AG04450 (cell line): Measurements from ENCODE around the gene SMCO2. TPM values are rescaled to one million over a fixed set of nuclear protein-coding genes. Genes with fewer than 3 reads are reported as not detected.

Source experiments
- CTCF ChIA-PET: fragments of 300-600, 350-600 bp; formaldehyde crosslinking; extraction: SDS; loops from one replicate; lab custom pipeline; 2022; ENCODE audit warnings: antibody characterized with exemption, inconsistent platforms; lab: Charles Lee
- POLR2A ChIA-PET: fragments of 350-600 bp; formaldehyde crosslinking; extraction: SDS; loops from one replicate; lab custom pipeline; 2021; ENCODE audit warnings: antibody characterized with exemption, inconsistent platforms; lab: Yijun Ruan, JAX
- DNase-seq: peaks from one replicate; pipeline ENCODE4 v3.0.0-alpha.2; 2011; ENCODE audit warnings: low read depth, low spot score
- H3K27ac ChIP-seq: one replicate; pipeline ENCODE4 v1.5.1; 2012; ENCODE audit warnings: low read depth, low read length, control low read depth
- H3K27me3 ChIP-seq: one replicate; pipeline ENCODE4 v1.6.0; 2012; ENCODE audit warnings: low read length; ENCODE audit not compliant: control insufficient read depth, insufficient read depth
- H3K4me3 ChIP-seq: 2 replicates; pipeline ENCODE4 v1.5.1; 2011; ENCODE audit warnings: mild to moderate bottlenecking, low read depth, low read length, control low read depth
- H3K9me3 ChIP-seq: 2 replicates; pipeline ENCODE4 v1.5.1; 2012; ENCODE audit warnings: low read length; ENCODE audit not compliant: control insufficient read depth, insufficient read depth
- CTCF ChIP-seq: IDR thresholded peaks from 2 replicates; pipeline ENCODE4 v1.5.1; 2011; ENCODE audit warnings: low read depth, low read length, control low read depth, inconsistent platforms
- polyA plus RNA-seq: library from polyadenylated mRNA; depleted of rRNA; stranded (reverse); fragments of >200 nt; gene quantifications from 2 replicates; pipeline ENCODE4 v1.2.3, GENCODE V29; 2011

Gene SMCO2
- polyA plus RNA-seq, 1 experiment, result 0.55 TPM

- TF ChIP-seq CTCF, result no peak
- Histone ChIP-seq H3K27me3 (no peaks in the 10 kb centered on the region), H3K9me3 (no peaks in the 10 kb centered on the region), H3K4me3 (no peak overlapping the region), H3K27ac (no peak overlapping the region)
- ChIA-PET CTCF (interaction anchor here (0.8 kb wide), 1 partner anchor 105 kb away, joined by 3 read pairs; no protein-coding TSS in a partner anchor), POLR2A (no interaction called here)
- DNase-seq, result no peak
These were observed 101.1 kb downstream of the SMCO2 start for GRCh38 chr12:27547592-27547991.

- POLR2A ChIA-PET, result interaction anchor here (2.2 kb wide), 1 partner anchor 25 kb away, joined by 11 read pairs; the partner anchor contains the start of gene PPFIBP1
- TF ChIP-seq CTCF, result no peak
- no peak for DNase-seq
- Histone ChIP-seq H3K9me3 (no peaks in the 10 kb centered on the region), H3K4me3 (no peak overlapping the region), H3K27ac (peak overlapping the region; percentile 58), H3K27me3 (no peaks in the 10 kb centered on the region)
- CTCF ChIA-PET, result no interaction called here
These were observed 102.0 kb downstream of the SMCO2 start for GRCh38 chr12:27548301-27549199.

DNA sequence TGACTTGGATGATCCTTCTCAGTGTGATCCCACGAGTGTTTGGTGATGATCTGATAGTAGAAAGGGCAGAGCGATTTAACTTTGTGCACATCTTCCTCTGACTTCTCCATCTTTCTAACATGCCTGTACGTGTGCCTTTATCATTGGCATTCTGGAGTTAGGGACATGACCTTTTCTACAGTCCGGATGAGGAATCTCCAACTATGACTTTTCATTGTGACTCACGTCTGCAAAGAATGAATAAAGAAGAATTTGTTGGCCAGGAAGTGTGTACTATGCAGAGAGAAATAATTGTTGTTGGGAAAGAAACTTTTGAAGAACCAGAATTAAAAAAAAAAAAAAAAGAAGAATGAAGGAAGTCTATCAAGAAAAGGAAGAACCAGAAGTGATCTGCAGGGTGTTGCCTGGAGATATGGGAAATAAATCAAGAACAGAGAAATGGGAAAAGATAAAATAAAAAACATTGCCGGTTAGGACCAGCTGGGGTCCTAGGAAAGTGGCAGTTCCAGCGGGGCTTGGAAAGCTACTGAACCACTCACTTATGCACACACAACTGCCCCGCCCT, 102.8 kb downstream of the SMCO2 start:
- Histone ChIP-seq H3K27me3 (no peaks in the 10 kb centered on the region), H3K27ac (peak overlapping the region; percentile 86), H3K4me3 (peak overlapping the region; percentile 14), H3K9me3 (no peaks in the 10 kb centered on the region)
- no peak for DNase-seq
- ChIA-PET CTCF (no interaction called here), POLR2A (interaction anchor here (0.6 to 2.2 kb wide), 2 partner anchors 25 kb away, joined by 4 to 11 read pairs; partner anchors contain the start of gene PPFIBP1)
- TF ChIP-seq CTCF, result no peak

- ChIA-PET POLR2A (interaction anchor here (2.2 kb wide), 1 partner anchor 26 kb away, joined by 11 read pairs; the partner anchor contains the start of gene PPFIBP1), CTCF (interaction anchor here (0.5 kb wide), 1 partner anchor 91 kb away, joined by 5 read pairs; no protein-coding TSS in a partner anchor)
- Histone ChIP-seq H3K9me3 (no peaks in the 10 kb centered on the region), H3K27me3 (no peaks in the 10 kb centered on the region), H3K4me3 (peak overlapping the region; percentile 14), H3K27ac (peak overlapping the region; percentile 86)
- no peak for TF ChIP-seq CTCF
- peak; percentile 73 for DNase-seq
These were observed 103.5 kb downstream of the SMCO2 start for GRCh38 chr12:27549801-27550652.
